ENCODE results near the gene COX11. TPM values are rescaled to one million over a fixed set of nuclear protein-coding genes. Genes with fewer than 3 reads are reported as not detected.

Gene COX11, protein sequence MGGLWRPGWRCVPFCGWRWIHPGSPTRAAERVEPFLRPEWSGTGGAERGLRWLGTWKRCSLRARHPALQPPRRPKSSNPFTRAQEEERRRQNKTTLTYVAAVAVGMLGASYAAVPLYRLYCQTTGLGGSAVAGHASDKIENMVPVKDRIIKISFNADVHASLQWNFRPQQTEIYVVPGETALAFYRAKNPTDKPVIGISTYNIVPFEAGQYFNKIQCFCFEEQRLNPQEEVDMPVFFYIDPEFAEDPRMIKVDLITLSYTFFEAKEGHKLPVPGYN
- 10 to 100 TPM in 11 of 12 donors, not detected in 1; 31.6 to 47.0 (median 36.9) TPM for polyA plus RNA-seq (ENCODE audit: insufficient read length in 12 of 12)
- long read RNA-seq, donor 1, transcript COX11-202 (3 exons, 1,108 nt), result minor isoform, 5 of 90 reads
- long read RNA-seq, donor 1, transcript COX11-201 (4 exons, 2,497 nt), result minor isoform, 19 of 90 reads
- long read RNA-seq, donor 1, transcript COX11-203 (1 exons, 3,244 nt), result major isoform, 40 of 90 reads
- long read RNA-seq, donor 1, partial matches to known transcripts, result 23 of 90 reads
- long read RNA-seq, donor 1, other reads (novel, unspliced or antisense), result 0 of 90 reads
- long read RNA-seq, donor 2, transcript COX11-201 (4 exons, 2,497 nt), result minor isoform, 6 of 18 reads
- long read RNA-seq, donor 2, transcript COX11-203 (1 exons, 3,244 nt), result major isoform, 8 of 18 reads
- long read RNA-seq, donor 2, partial matches to known transcripts, result 0 of 18 reads
- long read RNA-seq, donor 2, other reads (novel, unspliced or antisense), result 0 of 18 reads
- long read RNA-seq, donor 3, transcript COX11-203 (1 exons, 3,244 nt), result major isoform, 15 of 18 reads
- long read RNA-seq, donor 3, partial matches to known transcripts, result 0 of 18 reads
- long read RNA-seq, donor 3, other reads (novel, unspliced or antisense), result 0 of 18 reads
- long read RNA-seq, donor 4, transcript COX11-203 (1 exons, 3,244 nt), result major isoform, 7 of 13 reads
- long read RNA-seq, donor 4, partial matches to known transcripts, result 0 of 13 reads
- long read RNA-seq, donor 4, other reads (novel, unspliced or antisense), result 0 of 13 reads
- long read RNA-seq, donor 5, transcript COX11-203 (1 exons, 3,244 nt), result major isoform, 16 of 34 reads
- long read RNA-seq, donor 5, transcript COX11-201 (4 exons, 2,497 nt), result major isoform, 16 of 34 reads
- long read RNA-seq, donor 5, partial matches to known transcripts, result 0 of 34 reads
- long read RNA-seq, donor 5, other reads (novel, unspliced or antisense), result 0 of 34 reads
- long read RNA-seq, donor 6, transcript COX11-201 (4 exons, 2,497 nt), result minor isoform, 10 of 25 reads
- long read RNA-seq, donor 6, transcript COX11-203 (1 exons, 3,244 nt), result major isoform, 12 of 25 reads
- long read RNA-seq, donor 6, partial matches to known transcripts, result 0 of 25 reads
- long read RNA-seq, donor 6, other reads (novel, unspliced or antisense), result 0 of 25 reads
- long read RNA-seq, donor 7, transcript COX11-203 (1 exons, 3,244 nt), result major isoform, 13 of 18 reads
- long read RNA-seq, donor 7, partial matches to known transcripts, result 0 of 18 reads
- long read RNA-seq, donor 7, other reads (novel, unspliced or antisense), result 0 of 18 reads
- long read RNA-seq, donor 8, transcript COX11-201 (4 exons, 2,497 nt), result minor isoform, 8 of 41 reads
- long read RNA-seq, donor 8, transcript COX11-202 (3 exons, 1,108 nt), result minor isoform, 7 of 41 reads
- long read RNA-seq, donor 8, transcript COX11-203 (1 exons, 3,244 nt), result major isoform, 25 of 41 reads
- long read RNA-seq, donor 8, partial matches to known transcripts, result 0 of 41 reads
- long read RNA-seq, donor 8, other reads (novel, unspliced or antisense), result 0 of 41 reads
- long read RNA-seq, donor 9, transcript COX11-203 (1 exons, 3,244 nt), result major isoform, 7 of 23 reads
- long read RNA-seq, donor 9, transcript COX11-201 (4 exons, 2,497 nt), result minor isoform, 6 of 23 reads
- long read RNA-seq, donor 9, partial matches to known transcripts, result 6 of 23 reads
- long read RNA-seq, donor 9, other reads (novel, unspliced or antisense), result 0 of 23 reads
- long read RNA-seq, donor 10, transcript COX11-203 (1 exons, 3,244 nt), result major isoform, 7 of 27 reads
- long read RNA-seq, donor 10, transcript COX11-201 (4 exons, 2,497 nt), result minor isoform, 6 of 27 reads
- long read RNA-seq, donor 10, partial matches to known transcripts, result 8 of 27 reads
- long read RNA-seq, donor 10, other reads (novel, unspliced or antisense), result 0 of 27 reads
- long read RNA-seq, donor 11, transcript COX11-203 (1 exons, 3,244 nt), result minor isoform, 7 of 30 reads
- long read RNA-seq, donor 11, transcript COX11-201 (4 exons, 2,497 nt), result major isoform, 9 of 30 reads
- long read RNA-seq, donor 11, partial matches to known transcripts, result 9 of 30 reads
- long read RNA-seq, donor 11, other reads (novel, unspliced or antisense), result 0 of 30 reads

DNA sequence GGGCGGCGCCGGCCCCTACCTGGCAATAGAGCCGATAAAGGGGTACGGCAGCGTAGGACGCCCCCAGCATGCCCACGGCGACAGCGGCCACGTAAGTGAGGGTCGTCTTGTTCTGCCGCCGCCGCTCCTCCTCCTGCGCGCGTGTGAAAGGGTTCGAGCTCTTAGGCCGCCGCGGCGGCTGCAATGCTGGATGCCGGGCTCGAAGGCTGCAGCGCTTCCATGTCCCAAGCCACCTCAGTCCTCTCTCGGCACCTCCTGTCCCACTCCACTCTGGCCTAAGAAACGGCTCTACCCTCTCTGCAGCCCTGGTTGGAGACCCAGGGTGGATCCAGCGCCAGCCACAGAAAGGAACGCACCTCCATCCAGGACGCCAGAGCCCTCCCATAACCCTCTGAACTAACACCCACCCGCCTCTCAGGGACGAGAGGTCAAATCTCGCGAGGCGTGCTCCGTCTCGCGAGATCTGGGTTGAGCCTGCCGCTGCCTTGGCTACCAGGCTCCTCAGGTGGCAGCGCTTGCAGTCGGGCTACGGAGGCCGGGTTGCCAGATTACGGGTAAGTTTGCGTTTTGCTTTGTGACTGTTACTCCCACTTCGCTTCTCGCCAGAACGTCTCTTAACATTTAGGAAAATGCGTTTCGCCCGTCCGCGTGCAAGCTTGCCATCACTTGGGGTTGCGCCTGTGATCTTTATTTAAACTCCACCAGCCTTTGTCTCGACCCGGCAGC is at the start of gene COX11, which contains the start of gene STXBP4:
TSS of gene COX11 (minus strand) at position 393 of the 726 bp plus-strand sequence. CDS start at position 385, 8 bp downstream.
TSS of gene STXBP4 (plus strand) at position 504 of the 726 bp plus-strand sequence. CDS start 17,455 bp downstream, outside the sequence.
- peak; percentile 98 for DNase-seq

DNA sequence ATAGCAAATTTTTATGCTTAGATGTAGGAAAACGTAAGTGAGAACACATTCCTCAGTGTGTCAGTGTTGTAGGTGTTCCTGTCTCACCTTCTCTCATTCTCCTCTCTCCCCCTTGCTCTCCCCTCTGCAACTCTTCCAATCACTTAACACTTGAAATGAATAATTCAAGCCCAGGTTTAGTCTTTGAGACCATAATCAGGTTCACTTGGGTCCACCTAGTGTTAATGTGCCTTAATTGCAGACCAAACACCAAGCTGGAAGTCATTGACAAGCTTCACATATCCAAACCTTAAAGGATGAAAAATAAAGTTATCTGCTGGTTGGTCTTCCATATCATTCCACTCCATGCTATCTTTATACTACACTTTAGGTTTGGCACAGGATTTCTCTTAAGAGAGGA is 37.1 kb upstream of the COX11 start:
- DNase-seq, result no peak

DNA sequence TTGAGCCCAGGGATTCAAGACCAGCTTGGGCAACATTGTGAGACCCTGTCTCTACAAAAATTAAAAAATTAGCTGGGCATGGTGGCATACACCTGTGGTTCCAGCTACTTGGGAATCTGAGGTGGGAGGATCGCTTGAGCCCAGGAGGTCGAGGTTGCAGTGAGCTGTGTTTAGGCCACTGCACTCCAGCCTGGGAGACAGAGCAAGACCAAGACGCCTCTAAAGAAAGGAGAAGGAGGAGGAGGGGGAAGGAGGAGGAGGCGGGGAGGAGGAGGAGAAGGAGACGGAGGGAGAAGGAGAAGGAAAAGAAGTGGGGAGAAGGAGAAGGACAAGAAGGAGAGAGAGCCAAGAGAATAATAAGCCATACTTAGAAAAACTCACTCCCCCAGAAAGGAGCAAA is 36.0 kb upstream of the COX11 start:
- DNase-seq, result no peak

DNA sequence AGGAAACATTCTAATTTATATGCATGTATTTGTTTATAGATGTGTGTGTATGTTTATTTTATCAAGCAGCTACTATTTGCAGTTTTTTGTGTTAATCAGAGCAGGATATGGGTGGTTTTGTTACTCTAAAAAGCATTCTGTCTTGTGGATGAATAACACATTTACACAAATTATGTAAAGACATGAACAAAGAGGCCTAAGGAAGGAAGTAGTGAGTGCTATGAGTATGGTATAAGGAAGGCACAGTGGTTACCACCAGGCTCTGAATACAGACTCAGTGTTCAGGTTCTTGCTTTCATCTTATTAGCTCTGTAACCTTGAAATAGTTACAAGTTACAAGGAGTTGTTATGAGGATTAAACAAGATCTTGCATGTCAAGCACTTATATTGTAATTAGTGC is 34.0 kb upstream of the COX11 start:
- no peak for DNase-seq

DNA sequence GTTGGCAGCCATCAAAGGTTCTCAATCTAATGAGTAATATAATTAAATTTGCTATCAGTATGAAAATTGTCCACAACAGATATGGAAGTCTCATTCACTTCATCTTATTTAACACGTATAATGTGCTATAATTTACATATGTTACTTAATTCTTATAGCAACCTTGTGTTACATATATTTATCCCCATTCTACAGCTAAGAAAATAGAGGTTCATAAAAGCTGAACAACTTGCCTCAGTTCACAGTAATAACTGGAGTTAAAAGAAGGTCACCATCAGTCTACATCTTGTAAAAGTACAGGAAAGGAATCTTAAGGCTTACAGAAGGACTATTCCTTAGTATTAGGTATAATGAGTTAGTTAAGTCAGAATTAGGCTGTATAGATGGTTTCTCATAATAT is 28.0 kb upstream of the COX11 start:
- no peak for DNase-seq

DNA sequence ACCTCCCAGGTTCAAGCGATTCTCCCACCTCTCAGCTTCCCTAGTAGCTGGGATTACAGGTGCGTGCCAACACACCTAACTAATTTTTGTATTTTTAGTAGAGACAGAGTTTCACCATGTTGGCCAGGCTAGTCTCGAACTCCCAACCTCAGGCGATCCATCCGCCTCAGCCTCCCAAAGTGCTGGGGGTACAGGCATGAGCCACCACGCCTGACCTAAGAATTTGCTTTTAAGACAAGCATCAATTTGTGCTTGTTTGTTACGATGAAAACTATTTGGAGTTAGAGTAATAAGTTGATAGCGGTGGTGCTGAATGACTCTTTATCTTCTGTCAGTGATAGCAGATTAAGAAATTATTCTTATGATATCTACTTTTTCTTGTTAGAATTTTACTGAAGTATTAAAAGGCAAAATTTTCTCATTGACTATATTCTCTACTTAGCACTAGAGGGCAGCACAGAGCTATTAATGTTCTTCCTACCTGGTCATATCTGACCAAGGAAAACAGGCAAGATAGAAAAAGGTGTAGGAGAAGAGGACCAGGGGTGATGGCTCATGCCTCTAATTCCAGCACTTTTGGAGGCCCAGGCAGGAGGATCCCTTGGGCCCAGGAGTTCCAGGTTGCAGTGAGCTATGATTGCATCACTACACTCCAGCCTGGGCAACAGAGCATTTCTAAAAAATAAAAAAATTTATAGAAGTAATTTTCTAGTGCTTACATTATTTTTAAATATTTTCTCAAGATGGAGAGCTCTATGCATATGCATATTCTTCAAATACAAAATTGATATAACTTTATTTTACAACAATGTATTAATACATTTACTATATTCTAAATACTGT is 24.6 kb upstream of the COX11 start:
- peak; percentile 38 for DNase-seq

DNA sequence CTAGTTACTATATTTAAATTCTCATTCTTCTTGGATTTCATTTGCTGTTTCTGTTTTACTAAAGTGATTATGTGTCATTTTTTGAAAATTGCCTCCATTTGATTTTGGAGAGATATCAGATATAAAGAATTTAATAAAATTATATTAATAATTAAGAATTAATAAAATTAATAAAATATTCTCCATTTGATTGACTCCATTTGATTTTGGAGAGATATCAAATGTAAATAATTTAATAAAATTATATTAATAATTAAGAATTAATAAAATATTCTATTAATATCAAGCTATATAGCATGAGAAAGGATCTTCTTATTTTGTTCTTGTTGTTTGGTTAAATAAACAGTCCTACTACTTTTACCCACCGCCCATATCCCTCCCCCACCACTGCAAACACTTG is 23.1 kb upstream of the COX11 start:
- DNase-seq, result no peak

DNA sequence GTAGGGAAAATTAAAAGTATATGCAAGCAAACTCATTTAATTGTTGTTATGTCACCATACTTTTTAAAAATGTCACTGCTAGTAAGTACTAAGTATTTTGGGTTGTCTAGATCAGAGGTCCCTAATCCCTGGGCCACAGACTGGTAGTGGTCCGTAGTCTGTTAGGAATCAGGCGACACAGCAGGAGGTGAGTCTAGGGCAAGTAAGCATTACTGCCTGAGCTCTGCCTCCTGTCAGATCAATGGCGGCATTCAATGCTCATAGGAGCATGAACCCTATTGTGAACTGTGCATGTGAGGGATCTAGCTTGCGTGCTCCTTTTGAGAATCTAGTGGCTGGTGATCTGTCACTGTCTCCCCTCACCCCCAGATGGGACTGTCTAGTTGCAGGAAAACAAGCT is 21.7 kb upstream of the COX11 start:
- DNase-seq, result no peak

DNA sequence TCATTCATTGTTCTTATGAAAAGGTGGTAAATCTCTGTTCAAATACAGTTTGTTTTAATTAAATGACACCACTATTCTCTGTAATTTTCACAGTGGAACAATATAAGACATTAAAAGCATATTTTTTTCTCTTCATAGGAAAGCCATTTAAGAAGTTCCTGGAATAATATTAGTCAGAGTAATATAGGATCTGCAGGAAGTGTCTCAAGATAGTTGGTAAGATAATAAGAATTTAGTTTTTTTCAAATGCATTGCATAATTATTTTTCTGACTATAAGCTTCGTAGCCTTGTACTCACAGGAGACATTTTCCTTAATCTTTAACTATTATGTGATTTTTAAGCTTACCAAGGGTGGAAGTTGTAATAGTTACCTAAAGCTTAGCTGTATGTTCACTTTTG is 17.0 kb upstream of the COX11 start:
- no peak for DNase-seq

DNA sequence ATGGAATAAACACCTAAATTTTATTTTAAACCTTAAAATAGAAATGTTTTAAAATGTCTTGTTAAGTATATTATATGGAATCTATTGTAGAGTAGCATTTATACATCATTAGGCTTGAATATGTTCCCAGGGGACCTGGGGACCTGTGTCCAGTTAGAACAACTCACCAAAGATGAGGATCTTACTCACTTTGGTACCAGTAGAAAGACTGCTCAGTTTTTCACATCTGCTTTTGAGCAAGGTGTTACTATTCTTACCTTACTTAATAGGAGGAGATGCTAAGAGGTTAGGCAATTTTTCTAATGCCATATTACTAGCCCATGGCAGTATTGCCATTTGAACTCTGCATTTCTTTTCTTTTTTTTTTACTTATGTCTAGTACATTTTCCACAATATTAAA is 14.8 kb upstream of the COX11 start:
- no peak for DNase-seq

DNA sequence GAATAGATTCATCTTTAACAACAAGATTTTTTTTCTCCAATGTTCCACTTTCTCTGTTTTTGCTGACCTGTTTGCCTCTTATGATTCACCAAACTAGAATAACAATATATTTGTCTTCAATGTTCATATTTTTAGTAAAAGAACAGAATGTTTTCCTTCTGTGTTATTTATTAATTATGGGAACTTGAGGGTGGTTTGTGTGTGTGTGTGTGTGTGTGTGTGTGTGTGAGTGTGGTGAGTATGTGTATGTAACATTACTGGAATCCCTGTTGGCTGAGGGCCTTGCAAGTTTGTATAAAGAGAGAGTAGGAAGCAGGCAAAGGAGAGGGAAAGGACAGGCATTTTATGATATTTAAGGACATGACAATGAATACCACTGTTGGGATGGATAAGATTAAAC is 13.9 kb upstream of the COX11 start:
- DNase-seq, result no peak

DNA sequence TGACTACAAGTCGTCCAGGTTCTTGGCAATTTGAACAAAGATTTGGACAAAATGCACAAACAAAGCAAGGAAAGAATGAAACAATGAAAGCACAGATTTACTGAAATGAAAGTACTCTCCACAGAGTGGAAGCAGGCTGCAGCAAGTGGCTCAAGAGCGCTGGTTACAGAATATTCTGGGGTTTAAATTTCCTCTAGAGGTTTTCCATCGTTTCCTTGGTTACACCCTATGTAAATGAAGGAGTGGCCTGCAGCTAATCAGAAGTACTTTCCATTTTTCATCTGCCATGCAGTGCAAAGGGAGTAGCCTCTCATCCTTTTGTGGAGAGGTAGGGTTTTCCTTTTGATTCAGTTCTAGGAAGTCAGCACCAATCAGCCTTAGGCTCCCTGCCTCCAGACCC is 11.9 kb upstream of the COX11 start:
- DNase-seq, result no peak

DNA sequence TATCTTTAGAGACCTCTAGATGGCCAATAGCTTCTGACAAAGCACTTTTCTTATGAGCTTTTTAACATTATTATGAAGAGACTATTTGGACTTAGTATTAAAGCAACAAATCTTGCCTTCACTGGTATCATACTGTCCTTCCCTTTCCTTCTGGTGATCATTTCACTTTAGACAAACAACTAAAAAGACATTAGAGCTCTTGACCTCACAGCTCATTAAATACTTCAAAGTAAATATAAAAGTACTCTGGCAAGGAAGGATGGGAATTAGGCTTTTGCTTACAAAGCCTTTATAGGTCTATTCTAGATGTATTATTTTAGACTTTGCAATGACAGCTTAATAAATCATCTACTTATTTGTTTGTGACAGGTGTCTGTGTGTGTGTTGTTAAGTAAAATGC is 11.2 kb upstream of the COX11 start:
- DNase-seq, result no peak

DNA sequence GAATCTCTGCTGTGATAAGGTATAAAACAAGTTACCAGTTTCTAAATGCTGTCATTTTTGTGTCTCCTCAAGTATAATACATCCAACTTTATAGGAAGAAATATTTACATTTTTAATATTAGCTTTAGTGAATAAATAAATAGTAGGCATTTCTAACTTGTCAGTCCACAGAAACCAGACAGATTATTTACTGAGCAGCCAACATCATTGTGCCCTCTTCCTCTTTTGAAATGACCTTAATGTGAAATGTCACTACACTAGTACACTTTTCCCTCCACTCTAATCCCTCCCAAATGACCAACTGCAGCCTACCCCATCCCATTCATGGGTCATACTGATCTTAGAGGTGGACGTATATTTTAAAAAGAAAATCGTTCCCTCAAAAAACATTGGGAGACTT is 9.3 kb upstream of the COX11 start:
- DNase-seq, result no peak

DNA sequence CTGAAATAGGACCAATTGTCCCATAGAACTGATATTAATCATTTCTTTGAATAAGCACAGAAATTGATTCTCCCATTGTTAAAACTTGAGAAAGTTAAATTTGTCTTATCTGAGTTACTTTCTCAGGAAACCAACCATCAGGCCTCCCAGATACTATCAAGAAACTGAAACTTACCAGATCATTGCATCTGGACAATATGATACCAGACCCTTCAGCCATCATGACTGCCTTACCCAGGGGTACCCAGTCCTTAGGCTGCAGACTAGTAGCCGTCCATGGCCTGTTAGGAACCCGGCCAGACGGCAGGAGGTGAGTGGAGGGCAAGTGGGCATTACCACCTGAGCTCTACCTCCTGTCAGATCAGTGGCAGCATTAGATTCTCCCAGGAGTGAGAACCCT is 7.9 kb upstream of the COX11 start:
- no peak for DNase-seq

DNA sequence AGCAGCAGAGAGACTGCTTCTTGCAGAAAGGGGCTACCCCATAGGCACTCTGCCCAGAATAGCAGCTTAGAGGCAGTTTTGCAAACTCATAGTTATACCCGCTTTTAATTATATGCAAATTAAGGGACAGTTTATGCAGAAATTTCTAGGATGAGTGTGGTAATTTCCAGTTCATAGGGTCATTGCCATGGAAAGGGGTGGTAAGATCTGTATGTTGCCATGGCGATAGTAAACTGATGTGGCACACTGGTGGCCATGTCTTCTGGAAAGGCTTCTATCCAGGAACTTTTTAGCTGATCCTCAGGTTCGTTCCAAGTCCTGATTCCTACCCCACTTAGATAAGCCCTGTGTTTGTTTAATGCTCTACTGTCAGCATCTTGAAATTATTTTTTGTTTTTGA is 6.3 kb upstream of the COX11 start:
- DNase-seq, result no peak

DNA sequence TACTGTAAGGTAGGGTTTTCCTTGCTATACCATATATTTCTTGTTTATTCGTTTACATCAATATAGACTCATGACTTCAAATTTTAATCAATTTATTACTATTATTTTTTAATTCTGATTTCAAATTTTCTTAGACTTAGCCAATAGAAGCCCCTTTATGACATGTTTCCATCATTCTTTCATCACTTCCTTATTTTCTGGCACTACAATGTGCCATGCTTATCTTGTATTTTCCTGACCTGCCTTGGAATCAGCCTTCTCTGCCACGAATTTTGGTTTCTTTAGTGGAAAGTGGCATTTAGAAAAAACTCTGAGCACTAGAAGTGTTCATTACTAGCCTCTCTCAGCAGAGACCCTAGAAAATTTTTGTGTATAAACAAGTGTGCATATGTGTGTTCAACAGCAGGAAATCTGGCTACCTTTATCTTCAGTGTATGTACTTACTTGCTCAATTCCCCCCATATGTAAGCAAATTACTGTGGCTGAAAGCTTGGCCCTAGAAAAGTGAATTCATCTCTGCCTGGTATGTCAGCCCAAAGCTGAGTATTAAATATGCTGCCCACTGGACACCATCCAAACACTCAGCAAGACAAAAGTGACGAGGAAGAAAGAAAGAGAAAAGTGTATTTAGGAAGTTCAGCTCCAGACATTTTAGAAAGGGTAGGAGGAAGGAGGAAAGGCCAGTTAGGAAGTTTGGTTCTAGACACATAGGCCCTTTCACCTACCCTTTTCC is 4.1 kb upstream of the COX11 start:
- no peak for DNase-seq
